HEK293 (cell line): ENCODE measurements around the gene BRPF1.

Source experiments
- CTCF ChIA-PET: fragments of 350-600 bp; formaldehyde crosslinking; extraction: SDS; loops from one replicate; lab custom pipeline; 2021; ENCODE audit warnings: antibody characterized with exemption; lab: Yijun Ruan, JAX
- POLR2A ChIA-PET: fragments of 300-600 bp; formaldehyde crosslinking; extraction: SDS; loops from one replicate; lab custom pipeline; 2020; ENCODE audit warnings: antibody characterized with exemption, inconsistent platforms; lab: Yijun Ruan, JAX
- H3K27ac ChIP-seq: fragments of 200-500 bp; sonication (Bioruptor generic); 2 replicates; pipeline ENCODE4 v1.5.1; 2014; ENCODE audit warnings: low read depth, low read length, control low read depth, inconsistent platforms; ENCODE audit errors: extremely low read depth
- H3K36me3 ChIP-seq, 2 experiments: fragments of 200-500 bp in 1 of 2; sonication (Bioruptor generic) in 1 of 2; 1 replicate in 1 of 2; 2 replicates in 1 of 2; pipeline ENCODE4 v1.5.1; 2014 to 2017; ENCODE audit warnings: inconsistent platforms in 2 of 2, low read length in 2 of 2; ENCODE audit not compliant: control insufficient read depth in 2 of 2, insufficient read depth in 1 of 2
- H3K4me1 ChIP-seq: fragments of 200-500 bp; sonication (Bioruptor generic); 2 replicates; pipeline ENCODE4 v1.5.1; 2014; ENCODE audit warnings: mild to moderate bottlenecking, low read length, inconsistent platforms; ENCODE audit not compliant: control insufficient read depth, insufficient read depth
- H3K4me3 ChIP-seq: 2 replicates; pipeline ENCODE4 v1.5.1; 2011; ENCODE audit warnings: low read depth, mild to moderate bottlenecking, control low read depth, low read length, moderate library complexity
- H3K9me3 ChIP-seq: fragments of 200-500 bp; sonication (Bioruptor generic); 2 replicates; pipeline ENCODE4 v1.5.1; 2014; ENCODE audit warnings: low read depth, low read length, inconsistent platforms; ENCODE audit not compliant: control insufficient read depth, insufficient read depth
- PRDM1 ChIP-seq: fragments of 450-650 bp; formaldehyde crosslinking; IDR thresholded peaks from 2 replicates; pipeline ENCODE4; 2016; ENCODE audit warnings: missing biosample characterization, missing genetic modification characterization
- YY1 ChIP-seq: fragments of 450-650 bp; formaldehyde crosslinking; IDR thresholded peaks from 2 replicates; pipeline ENCODE4 v1.5.1; 2018; ENCODE audit warnings: missing biosample characterization, missing genetic modification characterization
- ZBTB21 ChIP-seq: fragments of 450-650 bp; formaldehyde crosslinking; IDR thresholded peaks from 2 replicates; pipeline ENCODE4 v1.5.1; 2017; ENCODE audit warnings: missing biosample characterization, missing genetic modification characterization
- ZBTB26 ChIP-seq: fragments of 450-650 bp; formaldehyde crosslinking; optimal IDR thresholded peaks from 2 replicates; pipeline ENCODE3; 2016; ENCODE audit warnings: missing biosample characterization, mild to moderate bottlenecking, missing genetic modification characterization
- ZNF155 ChIP-seq: fragments of 450-650 bp; formaldehyde crosslinking; IDR thresholded peaks from 2 replicates; pipeline ENCODE4 v1.5.1; 2016; ENCODE audit warnings: missing biosample characterization, missing genetic modification characterization
- ZNF174 ChIP-seq: fragments of 450-650 bp; formaldehyde crosslinking; IDR thresholded peaks from 2 replicates; pipeline ENCODE4 v1.5.0; 2017; ENCODE audit warnings: missing biosample characterization, mild to moderate bottlenecking, missing genetic modification characterization
- ZNF184 ChIP-seq: fragments of 450-650 bp; IDR thresholded peaks from 2 replicates; pipeline ENCODE4 v1.5.1; 2018; ENCODE audit warnings: missing biosample characterization, mild to moderate bottlenecking, missing genetic modification characterization
- ZNF214 ChIP-seq: fragments of 450-650 bp; formaldehyde crosslinking; IDR thresholded peaks from 2 replicates; pipeline ENCODE4 v1.5.1; 2017; ENCODE audit warnings: missing biosample characterization, mild to moderate bottlenecking, missing genetic modification characterization, borderline replicate concordance
- ZNF335 ChIP-seq: fragments of 450-650 bp; formaldehyde crosslinking; conservative IDR thresholded peaks from 2 replicates; pipeline ENCODE4 v1.5.1; 2016; ENCODE audit warnings: missing biosample characterization, missing genetic modification characterization
- ZNF394 ChIP-seq: fragments of 450-650 bp; formaldehyde crosslinking; IDR thresholded peaks from 2 replicates; pipeline ENCODE4 v1.5.1; 2016; ENCODE audit warnings: missing biosample characterization, missing genetic modification characterization, mild to moderate bottlenecking, moderate library complexity, borderline replicate concordance
- ZNF530 ChIP-seq: fragments of 450-650 bp; formaldehyde crosslinking; IDR thresholded peaks from 2 replicates; pipeline ENCODE4 v1.5.1; 2016; ENCODE audit warnings: low read depth, missing biosample characterization, missing genetic modification characterization
- ZNF654 ChIP-seq: fragments of 450-650 bp; formaldehyde crosslinking; IDR thresholded peaks from 2 replicates; pipeline ENCODE4 v1.5.1; 2016; ENCODE audit warnings: low read depth, missing biosample characterization, missing genetic modification characterization
- ZNF658 ChIP-seq: fragments of 450-650 bp; formaldehyde crosslinking; IDR thresholded peaks from 2 replicates; pipeline ENCODE4; 2016; ENCODE audit warnings: missing biosample characterization, missing genetic modification characterization
- ZNF664 ChIP-seq: fragments of 450-650 bp; formaldehyde crosslinking; IDR thresholded peaks from 2 replicates; pipeline ENCODE4 v1.5.1; 2016; ENCODE audit warnings: missing biosample characterization, missing genetic modification characterization
- ZNF768 ChIP-seq: fragments of 450-650 bp; formaldehyde crosslinking; IDR thresholded peaks from 2 replicates; pipeline ENCODE4 v1.5.1; 2018; ENCODE audit warnings: missing biosample characterization, mild to moderate bottlenecking, missing genetic modification characterization
- ZNF777 ChIP-seq: fragments of 450-650 bp; formaldehyde crosslinking; IDR thresholded peaks from 2 replicates; pipeline ENCODE4 v1.5.1; 2017; ENCODE audit warnings: missing biosample characterization, missing genetic modification characterization, borderline replicate concordance
- ZNF785 ChIP-seq: fragments of 450-650 bp; formaldehyde crosslinking; IDR thresholded peaks from 2 replicates; pipeline ENCODE4 v1.5.1; 2016; ENCODE audit warnings: missing biosample characterization, missing genetic modification characterization
- TF ChIP-seq, protein P1 (sequence below): fragments of 450-650 bp; formaldehyde crosslinking; IDR thresholded peaks from 2 replicates; pipeline ENCODE4 v1.5.1; 2016; ENCODE audit warnings: missing biosample characterization, missing genetic modification characterization

Gene BRPF1

DNA sequence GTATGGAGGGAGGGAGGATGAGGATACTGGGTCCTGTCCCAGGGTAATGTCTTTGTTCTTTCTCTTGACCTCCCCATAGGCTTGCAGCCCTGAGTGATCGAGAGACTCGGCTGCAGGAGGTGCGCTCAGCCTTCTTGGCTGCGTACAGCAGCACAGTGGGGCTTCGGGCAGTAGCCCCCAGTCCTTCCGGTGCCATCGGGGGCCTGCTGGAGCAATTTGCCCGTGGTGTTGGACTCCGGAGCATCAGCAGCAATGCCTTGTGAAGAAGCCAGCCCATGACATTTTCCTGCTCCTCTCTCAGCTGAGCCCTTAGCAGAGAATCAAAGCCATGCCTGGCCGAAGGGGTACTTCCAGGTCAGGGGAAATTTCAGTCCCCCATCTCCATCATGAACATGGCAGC lies 29.8 kb upstream of the BRPF1 start (continued):
- TF ChIP-seq ZBTB21 (tag by site-specific recombination) (no peak), ZNF654 (no peak), ZNF214 (tag by site-specific recombination) (no peak), ZNF155 (no peak)

- no peaks in the 10 kb centered on the region for H3K9me3 ChIP-seq
- TF ChIP-seq ZNF530 (tag by site-specific recombination), result no peak
- TF ChIP-seq ZNF785 (tag by site-specific recombination), result no peak
- peak; percentile 87 for TF ChIP-seq ZNF768 (tag by site-specific recombination)
- TF ChIP-seq, protein P1, sequence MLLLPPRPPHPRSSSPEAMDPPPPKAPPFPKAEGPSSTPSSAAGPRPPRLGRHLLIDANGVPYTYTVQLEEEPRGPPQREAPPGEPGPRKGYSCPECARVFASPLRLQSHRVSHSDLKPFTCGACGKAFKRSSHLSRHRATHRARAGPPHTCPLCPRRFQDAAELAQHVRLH (tag by site-specific recombination), result no peak
- no peak for TF ChIP-seq ZNF658
- no peak for TF ChIP-seq ZNF174 (tag by site-specific recombination)
- peak; percentile 95 for TF ChIP-seq ZNF664 (tag by site-specific recombination)
- TF ChIP-seq ZNF184 (tag by site-specific recombination), result no peak
- TF ChIP-seq, all 188 proteins: peak for 2
- H3K36me3 ChIP-seq, result peaks cover 0 to 33% of the 10 kb centered on the region in 2 experiments; a peak in 2 of 3 replicates
- no peak overlapping the region for H3K27ac ChIP-seq
- POLR2A ChIA-PET, result no interaction called here
- H3K4me1 ChIP-seq, result 0 out of 2 replicates have a peak, but pooled peaks cover 2% of the 10 kb centered on the region
- CTCF ChIA-PET, result interaction anchor here (0.6 to 0.8 kb wide), 2 partner anchors 202 to 410 kb away, joined by 3 read pairs; no protein-coding TSS in a partner anchor
- no peak overlapping the region for H3K4me3 ChIP-seq
Measured at GRCh38 chr3:9703240-9703639, 28.3 kb upstream of the BRPF1 start.

GRCh38 chr3:9703736-9704346 lies 27.7 kb upstream of the BRPF1 start, which contains the start of gene CPNE9:
Gene CPNE9 (plus strand): TSS chr3:9703833. CDS start chr3:9703997, 164 bp downstream.
- ChIA-PET POLR2A (no interaction called here), CTCF (interaction anchor here (0.6 kb wide), 1 partner anchor 409 kb away, joined by 3 read pairs; no protein-coding TSS in a partner anchor)
- TF ChIP-seq ZNF777 (tag by site-specific recombination) (peak; percentile 31; the same call in 1 of the 2 replicates), PRDM1 (no peak), ZBTB26 (peak; percentile 22), ZNF394 (tag by site-specific recombination) (peak; percentile 54; the same call in 1 of the 2 replicates), YY1 (no peak), ZNF335 (0 out of 2 replicates have a peak, but pooled peaks have one; percentile 2)
- Histone ChIP-seq H3K36me3 (peaks cover 0 to 29% of the 10 kb centered on the region in 2 experiments; a peak in 2 of 3 replicates), H3K4me3 (peak within 1 kb of the TSS; percentile 29), H3K9me3 (no peaks in the 10 kb centered on the region), H3K4me1 (0 out of 2 replicates have a peak, but pooled peaks cover 2% of the 10 kb centered on the region), H3K27ac (no peak within 1 kb of the TSS)
